Measurements from ENCODE around the gene SLC4A11.

The SLC4A11 gene

DNA sequence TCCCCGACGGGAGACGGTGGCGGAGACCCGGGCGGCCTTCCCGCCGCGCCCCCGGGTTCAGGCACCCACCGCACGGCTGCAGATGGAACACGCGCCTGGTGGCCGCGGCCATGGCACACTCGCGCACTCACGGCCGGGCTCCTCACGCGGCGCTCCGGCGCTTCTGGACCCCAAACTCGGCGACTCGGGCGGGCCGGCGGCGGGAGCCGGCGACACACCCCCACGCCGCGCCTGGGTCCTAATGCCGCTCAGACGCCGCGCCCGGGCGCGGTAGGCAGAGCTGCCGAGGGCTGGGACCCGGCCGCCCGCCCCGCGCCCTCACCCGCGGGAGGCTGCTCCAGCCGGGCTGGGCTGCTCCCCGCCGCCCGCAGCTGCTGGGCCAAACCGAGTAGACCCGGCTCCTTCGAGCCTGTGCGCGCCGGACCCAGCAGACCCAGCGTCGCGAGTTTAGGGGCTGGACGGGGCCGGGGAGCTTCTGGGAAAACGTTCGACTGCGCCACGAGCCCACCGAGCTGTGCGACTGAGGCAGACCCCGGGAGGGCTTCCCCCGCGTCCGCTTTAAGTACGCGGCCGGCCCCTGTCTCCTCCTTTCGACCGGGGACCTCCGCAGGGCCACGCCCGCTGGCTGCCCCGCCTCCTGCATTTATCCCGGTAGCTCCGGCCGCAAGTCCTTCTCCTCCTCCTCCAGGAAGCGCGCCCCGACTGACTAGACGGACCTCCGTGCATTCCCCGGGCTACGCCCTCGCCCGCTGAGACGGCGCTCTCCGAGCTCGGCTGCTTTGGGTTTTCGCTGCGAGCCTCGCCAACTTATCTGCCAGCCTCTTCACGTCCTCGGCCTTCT, at the start of gene SLC4A11:
SLC4A11 (minus strand) TSS at position 165 of the 841 bp plus-strand sequence; CDS start at position 112, 53 bp downstream.
- H3K27ac Mint-ChIP-seq = no peak within 1 kb of the TSS
- H3K9me3 Mint-ChIP-seq = no peaks in the 10 kb centered on the region
- H3K36me3 Mint-ChIP-seq (ENCODE audit: low read depth) = peaks cover 3% of the 10 kb centered on the region
- peaks cover 67% of the 10 kb centered on the region for H3K27me3 Mint-ChIP-seq (ENCODE audit: low read depth)
- peak within 1 kb of the TSS; percentile 92 for H3K4me3 Mint-ChIP-seq
- peaks cover 10% of the 10 kb centered on the region for H3K4me1 Mint-ChIP-seq (ENCODE audit: low read depth)

DNA sequence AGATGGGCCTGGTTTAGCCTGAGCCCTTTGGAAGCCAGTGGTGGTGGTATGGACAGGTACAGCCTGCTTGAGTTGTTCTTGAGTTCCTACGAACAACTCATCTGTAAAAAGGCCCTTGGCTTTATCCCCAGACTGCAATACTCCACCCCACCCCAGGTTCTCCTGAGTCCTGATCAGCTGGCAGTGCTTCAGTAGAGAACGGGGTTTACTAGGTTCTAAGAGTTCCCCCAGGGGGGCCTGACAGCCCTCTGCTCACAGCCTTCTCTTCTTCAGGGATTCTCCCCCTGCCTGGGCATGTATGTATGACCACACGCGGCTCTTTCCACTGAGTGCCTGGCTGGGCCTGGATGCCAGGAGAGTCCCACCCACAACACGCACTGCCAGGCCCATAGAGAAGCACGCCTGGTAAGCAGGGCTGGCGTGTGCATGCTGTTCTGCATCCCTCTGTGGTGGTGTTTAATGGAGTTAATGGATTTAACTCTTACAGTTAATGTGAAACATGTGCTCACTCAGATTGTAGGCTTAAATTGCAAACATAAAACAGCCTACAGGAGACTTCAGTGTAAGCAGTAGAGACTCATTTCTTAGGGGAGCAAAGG, 44.3 kb upstream of the SLC4A11 start:
- H3K36me3 Mint-ChIP-seq (ENCODE audit: low read depth) = no peaks in the 10 kb centered on the region
- no peaks in the 10 kb centered on the region for H3K27me3 Mint-ChIP-seq (ENCODE audit: low read depth)
- H3K4me3 Mint-ChIP-seq = no peak overlapping the region
- H3K27ac Mint-ChIP-seq = no peak overlapping the region
- no peaks in the 10 kb centered on the region for H3K9me3 Mint-ChIP-seq
- H3K4me1 Mint-ChIP-seq (ENCODE audit: low read depth) = no peaks in the 10 kb centered on the region

DNA sequence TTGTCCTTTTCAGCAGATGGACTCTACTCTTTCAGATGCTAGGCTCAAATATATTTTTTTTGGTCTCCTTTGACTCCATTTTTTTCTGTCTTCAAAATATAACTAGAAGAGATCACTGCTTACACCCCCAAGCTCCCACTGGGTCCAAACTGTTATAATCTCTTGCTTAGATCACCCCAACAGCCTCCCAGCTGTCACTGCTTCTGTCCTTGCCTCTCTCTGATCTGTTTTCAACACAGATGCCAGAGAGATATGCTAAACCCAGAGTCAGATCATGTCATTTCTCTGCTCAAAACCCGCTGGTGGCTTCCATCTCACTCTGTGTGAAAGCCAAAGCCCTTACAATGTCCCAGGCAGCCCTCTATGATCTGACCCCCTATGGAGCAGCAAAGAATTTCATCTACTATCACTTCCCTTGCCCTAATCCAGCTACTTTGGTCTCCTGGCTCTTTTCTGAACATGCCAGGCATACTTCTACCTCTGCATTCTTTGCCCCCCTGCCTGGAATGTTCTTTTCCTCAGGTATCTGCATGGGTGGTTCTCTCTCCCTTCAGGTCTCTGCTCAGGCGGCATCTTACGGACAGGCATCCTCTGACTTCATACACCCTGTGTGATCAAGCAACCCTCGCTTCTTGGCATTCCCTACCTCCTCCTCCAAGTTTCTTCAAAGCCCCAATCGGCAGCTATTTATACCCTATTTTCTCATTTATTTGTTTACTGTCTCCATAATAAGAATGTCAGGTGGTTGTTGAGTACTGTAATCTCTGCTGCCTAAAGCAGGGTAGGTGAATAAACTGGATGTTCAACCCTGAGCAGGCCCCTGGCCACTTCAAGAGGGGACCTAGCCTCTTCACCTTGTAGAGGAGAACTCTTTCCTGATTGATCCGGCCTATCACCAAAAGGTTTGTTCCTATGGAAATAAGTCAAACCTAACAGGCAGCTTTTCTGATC, 43.6 kb upstream of the SLC4A11 start:
- Mint-ChIP-seq H3K36me3 (ENCODE audit: low read depth) (no peaks in the 10 kb centered on the region), H3K27ac (no peak overlapping the region), H3K4me1 (ENCODE audit: low read depth) (no peaks in the 10 kb centered on the region), H3K4me3 (no peak overlapping the region), H3K9me3 (no peaks in the 10 kb centered on the region), H3K27me3 (ENCODE audit: low read depth) (no peaks in the 10 kb centered on the region)

DNA sequence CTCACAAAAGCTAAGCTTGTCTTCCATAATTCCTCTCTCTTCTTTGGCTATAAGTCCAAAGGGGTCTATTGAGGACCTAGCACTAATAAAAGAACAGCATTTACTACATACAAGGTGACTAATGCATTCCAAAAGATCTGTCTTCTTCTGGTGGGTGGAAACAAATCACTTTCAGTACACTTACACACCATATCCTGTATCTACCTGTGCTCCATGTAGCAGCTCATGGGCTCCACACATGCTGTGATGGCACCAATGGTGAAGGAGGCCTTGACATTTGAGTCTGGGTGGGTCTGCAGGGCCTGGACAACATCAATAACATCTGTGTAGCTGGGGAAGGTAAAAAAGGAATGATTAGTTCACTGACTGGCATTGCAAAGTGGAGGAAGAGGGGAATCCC, 42.4 kb upstream of the SLC4A11 start:
- Mint-ChIP-seq H3K27me3 (ENCODE audit: low read depth) (no peaks in the 10 kb centered on the region), H3K9me3 (no peaks in the 10 kb centered on the region), H3K36me3 (ENCODE audit: low read depth) (no peaks in the 10 kb centered on the region), H3K4me1 (ENCODE audit: low read depth) (no peaks in the 10 kb centered on the region), H3K4me3 (no peak overlapping the region), H3K27ac (no peak overlapping the region)

DNA sequence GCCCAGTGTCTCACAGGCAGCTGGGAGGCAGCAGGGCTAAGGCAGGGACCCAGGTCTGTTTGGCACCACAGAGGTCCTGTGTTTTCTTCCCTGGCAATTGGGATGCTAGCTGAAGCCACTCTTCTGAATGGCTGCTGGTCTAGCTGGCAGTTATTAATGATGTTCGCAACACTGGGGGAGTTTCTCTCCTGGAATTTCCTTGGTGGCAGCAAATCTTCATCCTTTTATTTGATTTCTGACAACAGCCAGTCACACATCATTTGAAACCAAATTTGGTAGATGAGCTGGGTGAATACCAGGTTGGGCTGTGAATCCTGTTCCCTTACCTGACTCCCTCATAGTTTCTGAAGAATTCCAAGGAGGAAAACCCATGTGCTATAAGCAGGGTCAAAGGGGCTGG, 40.8 kb upstream of the SLC4A11 start:
- no peak overlapping the region for H3K27ac Mint-ChIP-seq
- H3K4me3 Mint-ChIP-seq = no peak overlapping the region
- H3K4me1 Mint-ChIP-seq (ENCODE audit: low read depth) = no peaks in the 10 kb centered on the region
- no peaks in the 10 kb centered on the region for H3K9me3 Mint-ChIP-seq
- H3K27me3 Mint-ChIP-seq (ENCODE audit: low read depth) = no peaks in the 10 kb centered on the region
- no peaks in the 10 kb centered on the region for H3K36me3 Mint-ChIP-seq (ENCODE audit: low read depth)

DNA sequence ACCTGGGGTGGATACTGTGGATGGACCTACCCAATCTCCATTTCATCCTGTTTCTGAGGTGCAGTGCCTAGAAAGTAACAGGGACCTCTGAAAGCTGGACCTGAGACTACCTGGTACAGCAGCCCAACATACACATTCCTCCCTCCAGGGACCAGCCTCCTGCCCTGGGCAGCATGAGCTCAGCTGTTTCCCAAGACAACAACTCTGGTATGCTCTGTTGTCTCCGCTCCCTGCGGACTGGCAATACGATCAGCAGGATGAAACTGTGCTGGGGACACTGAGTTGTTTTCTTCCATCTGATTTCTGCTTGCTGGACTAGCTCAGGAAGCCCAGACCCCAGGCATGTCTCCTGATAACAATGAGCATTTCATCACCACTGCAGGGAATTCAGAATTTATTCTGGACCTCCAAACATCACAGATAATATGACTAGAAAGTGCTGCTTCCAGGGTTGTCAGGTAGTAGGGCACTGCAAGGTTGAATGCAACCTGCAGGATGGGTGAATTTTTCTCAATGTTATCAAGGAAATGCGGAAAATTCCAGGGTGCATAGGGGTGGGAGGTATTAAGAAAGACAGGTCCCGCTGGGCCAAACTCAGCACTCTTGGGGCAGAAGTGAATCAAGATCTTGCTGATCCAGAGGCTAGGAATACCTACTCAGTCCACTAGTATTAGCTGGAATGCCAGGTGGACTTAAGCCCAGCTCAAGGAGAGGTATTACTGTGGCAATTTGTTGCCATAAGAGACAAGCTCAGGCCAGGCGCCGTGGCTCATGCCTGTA, 38.9 kb upstream of the SLC4A11 start:
- no peaks in the 10 kb centered on the region for H3K27me3 Mint-ChIP-seq (ENCODE audit: low read depth)
- H3K36me3 Mint-ChIP-seq (ENCODE audit: low read depth) = no peaks in the 10 kb centered on the region
- H3K4me1 Mint-ChIP-seq (ENCODE audit: low read depth) = no peaks in the 10 kb centered on the region
- no peak overlapping the region for H3K27ac Mint-ChIP-seq
- no peaks in the 10 kb centered on the region for H3K9me3 Mint-ChIP-seq
- no peak overlapping the region for H3K4me3 Mint-ChIP-seq

DNA sequence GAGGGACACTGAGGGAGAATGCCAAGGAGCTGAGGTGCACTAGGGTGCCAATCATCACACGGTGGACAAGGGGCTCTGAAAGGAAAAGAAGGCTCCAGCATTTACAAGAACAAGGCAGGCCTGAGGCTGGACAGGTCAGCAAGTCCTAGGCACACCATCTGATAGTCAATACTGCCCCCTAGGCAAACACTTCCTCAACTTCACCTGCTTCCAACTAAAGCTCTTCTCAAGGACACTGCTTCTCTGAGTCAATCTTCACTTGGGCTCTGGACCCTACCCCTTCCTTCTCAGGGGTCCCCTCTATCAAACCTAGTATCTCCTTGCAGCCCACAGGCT, 37.7 kb upstream of the SLC4A11 start:
- H3K27ac Mint-ChIP-seq = no peak overlapping the region
- H3K4me1 Mint-ChIP-seq (ENCODE audit: low read depth) = no peaks in the 10 kb centered on the region
- H3K27me3 Mint-ChIP-seq (ENCODE audit: low read depth) = no peaks in the 10 kb centered on the region
- H3K36me3 Mint-ChIP-seq (ENCODE audit: low read depth) = no peaks in the 10 kb centered on the region
- no peak overlapping the region for H3K4me3 Mint-ChIP-seq
- H3K9me3 Mint-ChIP-seq = no peaks in the 10 kb centered on the region

DNA sequence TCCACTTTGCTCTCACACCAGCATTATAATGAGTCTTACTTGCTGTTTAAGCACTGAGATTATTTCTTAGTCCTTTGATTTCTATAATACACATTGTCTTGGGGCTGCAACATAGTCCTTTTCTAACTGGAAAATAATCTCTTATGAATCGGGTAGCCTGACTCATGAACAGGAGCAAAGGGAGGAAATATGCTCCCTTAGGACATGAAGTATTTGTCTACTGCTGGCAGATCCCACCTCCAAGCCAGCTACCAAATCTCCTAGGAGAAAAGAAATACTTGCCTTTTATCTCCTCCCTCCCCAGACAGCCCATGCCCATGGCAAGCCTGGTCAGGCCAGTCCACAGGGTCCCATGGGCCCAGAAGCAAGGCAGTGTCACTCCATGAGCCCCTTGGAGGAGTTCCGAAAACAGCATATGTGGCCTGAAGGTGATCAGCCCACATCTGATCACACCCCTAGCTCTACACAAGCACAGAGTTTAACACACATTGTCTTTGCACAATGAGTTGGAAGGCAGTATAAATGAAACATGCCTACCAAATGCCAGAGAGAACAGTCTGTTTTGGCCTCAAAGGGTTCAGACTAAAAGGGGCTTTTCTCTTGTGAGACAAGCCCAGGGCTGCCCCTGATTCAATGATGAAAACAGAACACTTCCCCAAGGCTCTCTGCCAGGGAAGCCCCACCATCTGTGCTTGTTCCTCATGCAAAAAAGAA, 37.1 kb upstream of the SLC4A11 start:
- H3K9me3 Mint-ChIP-seq = no peaks in the 10 kb centered on the region
- no peak overlapping the region for H3K27ac Mint-ChIP-seq
- no peaks in the 10 kb centered on the region for H3K27me3 Mint-ChIP-seq (ENCODE audit: low read depth)
- H3K36me3 Mint-ChIP-seq (ENCODE audit: low read depth) = no peaks in the 10 kb centered on the region
- H3K4me1 Mint-ChIP-seq (ENCODE audit: low read depth) = no peaks in the 10 kb centered on the region
- no peak overlapping the region for H3K4me3 Mint-ChIP-seq

DNA sequence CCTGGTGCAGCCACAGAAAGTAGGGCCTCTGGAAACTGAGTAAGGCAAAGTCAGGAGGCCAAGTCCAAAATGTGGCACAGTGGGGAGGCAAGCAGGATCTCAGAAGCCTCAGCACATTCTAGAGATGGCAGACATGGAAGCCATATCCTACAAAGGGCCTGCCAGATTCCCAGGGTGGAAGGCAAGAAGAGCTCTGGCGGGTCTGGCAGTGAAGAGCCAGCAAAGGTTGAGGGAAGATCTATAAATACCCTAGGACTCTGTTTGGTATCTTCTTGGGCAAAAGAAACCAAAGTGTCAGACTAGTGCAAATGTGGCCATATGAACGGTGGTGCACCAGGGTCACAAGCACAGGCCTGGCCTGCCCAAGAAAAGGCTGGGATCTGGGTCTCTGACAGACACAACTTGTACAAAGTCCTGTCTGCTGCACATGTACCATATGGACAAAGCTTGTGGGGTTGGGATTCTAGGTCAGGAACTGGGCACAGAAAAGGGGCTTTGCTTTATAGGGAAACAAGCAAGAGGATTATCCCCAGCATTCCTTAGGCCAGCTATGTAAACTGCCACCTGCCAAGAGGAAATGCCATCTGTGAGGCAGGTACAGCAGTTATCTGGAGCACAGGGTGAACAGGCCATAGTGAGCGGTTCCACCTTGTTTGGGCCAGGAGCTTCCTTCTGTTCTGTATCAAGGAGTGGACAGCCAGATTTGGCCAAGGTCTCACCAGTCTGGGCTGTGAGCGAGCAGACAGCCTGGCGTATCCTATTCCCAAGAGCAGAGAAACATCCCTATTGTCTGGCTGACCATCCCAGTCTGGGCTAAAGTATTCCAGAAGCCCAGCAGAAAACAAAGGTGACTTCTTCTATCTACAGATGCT, 36.3 kb upstream of the SLC4A11 start:
- no peak overlapping the region for H3K27ac Mint-ChIP-seq
- H3K27me3 Mint-ChIP-seq (ENCODE audit: low read depth) = no peaks in the 10 kb centered on the region
- no peaks in the 10 kb centered on the region for H3K36me3 Mint-ChIP-seq (ENCODE audit: low read depth)
- no peak overlapping the region for H3K4me3 Mint-ChIP-seq
- H3K4me1 Mint-ChIP-seq (ENCODE audit: low read depth) = no peaks in the 10 kb centered on the region
- no peaks in the 10 kb centered on the region for H3K9me3 Mint-ChIP-seq

DNA sequence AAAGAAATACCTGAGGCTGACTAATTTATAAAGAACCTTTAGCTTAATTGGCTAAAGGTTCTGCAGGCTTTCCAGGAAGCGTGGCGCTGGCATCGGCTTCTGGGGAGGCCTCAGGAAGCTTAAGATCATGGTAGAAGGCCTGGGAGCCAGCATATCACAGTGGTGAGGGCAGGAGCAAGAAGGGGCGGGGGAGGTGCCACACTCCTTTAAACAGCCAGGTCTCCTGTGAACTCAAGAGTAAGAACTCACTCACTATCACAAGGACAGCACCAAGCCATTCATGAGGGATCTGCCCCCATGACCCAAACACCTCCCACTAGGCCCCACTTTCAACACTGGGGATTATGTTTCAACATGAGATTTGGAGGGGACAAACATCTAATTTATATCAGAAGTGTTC, 34.4 kb upstream of the SLC4A11 start:
- no peaks in the 10 kb centered on the region for H3K36me3 Mint-ChIP-seq (ENCODE audit: low read depth)

DNA sequence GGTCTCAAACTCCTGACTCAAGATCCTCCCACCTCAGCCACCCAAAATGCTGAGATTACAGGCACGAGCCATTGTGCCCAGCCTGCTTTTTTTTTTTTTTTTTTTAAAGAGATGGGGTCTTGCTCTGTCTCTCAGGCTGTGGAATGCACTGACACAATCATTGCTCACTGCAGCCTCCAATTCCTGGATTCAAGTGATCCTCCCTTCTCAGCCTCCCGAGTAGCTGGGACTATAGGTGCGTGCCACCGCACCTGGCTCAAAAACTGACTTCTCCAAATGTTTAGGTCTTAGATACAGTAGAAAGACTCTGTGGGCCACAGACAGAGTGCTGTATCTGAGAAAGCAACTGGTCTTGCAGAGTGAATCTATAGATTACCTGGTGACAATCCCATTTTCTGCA, 31.1 kb upstream of the SLC4A11 start:
- Mint-ChIP-seq H3K4me1 (ENCODE audit: low read depth) (no peaks in the 10 kb centered on the region), H3K9me3 (no peaks in the 10 kb centered on the region)

More for the DNA sequence above, 34.4 kb upstream of the SLC4A11 start:
- Mint-ChIP-seq H3K27ac (no peak overlapping the region), H3K4me3 (no peak overlapping the region), H3K4me1 (ENCODE audit: low read depth) (no peaks in the 10 kb centered on the region), H3K9me3 (no peaks in the 10 kb centered on the region), H3K27me3 (ENCODE audit: low read depth) (no peaks in the 10 kb centered on the region)

DNA sequence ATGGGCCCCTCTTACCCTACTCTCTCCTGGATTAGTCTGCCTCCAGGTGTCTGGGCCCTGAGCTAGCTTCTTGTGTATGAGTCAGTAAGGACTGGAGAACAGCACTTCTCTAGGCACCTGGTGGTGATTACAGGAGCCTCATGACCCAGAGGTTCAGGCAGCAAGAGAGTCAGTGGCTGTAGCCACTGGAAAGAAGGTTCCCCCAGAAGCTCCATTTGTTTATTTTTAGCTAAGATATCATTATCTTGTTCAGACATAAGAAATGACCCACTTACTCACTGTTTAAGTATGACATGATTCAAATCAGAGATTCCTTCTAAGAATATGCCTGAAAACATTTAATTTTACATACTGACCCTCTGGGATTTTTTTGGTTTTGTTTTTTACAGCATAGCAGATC, 23.6 kb upstream of the SLC4A11 start:
- Mint-ChIP-seq H3K27me3 (ENCODE audit: low read depth) (no peaks in the 10 kb centered on the region), H3K36me3 (ENCODE audit: low read depth) (no peaks in the 10 kb centered on the region), H3K27ac (no peak overlapping the region), H3K4me1 (ENCODE audit: low read depth) (no peaks in the 10 kb centered on the region), H3K9me3 (no peaks in the 10 kb centered on the region), H3K4me3 (no peak overlapping the region)

More for the DNA sequence above, 31.1 kb upstream of the SLC4A11 start:
- H3K27me3 Mint-ChIP-seq (ENCODE audit: low read depth) = no peaks in the 10 kb centered on the region
- H3K4me3 Mint-ChIP-seq = no peak overlapping the region
- H3K36me3 Mint-ChIP-seq (ENCODE audit: low read depth) = no peaks in the 10 kb centered on the region
- no peak overlapping the region for H3K27ac Mint-ChIP-seq

DNA sequence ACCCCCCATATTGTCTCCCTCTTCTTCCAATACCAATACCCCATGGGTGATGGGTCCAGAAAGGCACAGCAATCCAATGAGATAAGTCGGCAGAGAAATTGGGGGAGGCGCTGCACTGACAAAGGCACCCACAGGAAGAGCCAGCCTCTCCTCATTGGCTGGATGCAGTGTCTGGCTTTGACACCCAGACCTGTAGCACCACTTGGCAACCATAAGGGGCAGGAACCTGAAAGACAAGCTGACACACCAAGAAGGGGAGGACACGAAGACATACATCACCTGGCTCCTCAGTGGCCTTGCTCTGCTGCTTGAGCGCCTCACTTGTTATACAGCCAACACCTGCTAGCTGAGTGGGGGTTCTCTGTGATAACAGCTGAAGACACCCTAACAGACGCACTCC, 19.4 kb upstream of the SLC4A11 start:
- H3K27ac Mint-ChIP-seq = no peak overlapping the region
- no peaks in the 10 kb centered on the region for H3K27me3 Mint-ChIP-seq (ENCODE audit: low read depth)
- H3K36me3 Mint-ChIP-seq (ENCODE audit: low read depth) = peaks cover 1% of the 10 kb centered on the region
- H3K4me1 Mint-ChIP-seq (ENCODE audit: low read depth) = no peaks in the 10 kb centered on the region
- no peaks in the 10 kb centered on the region for H3K9me3 Mint-ChIP-seq
- no peak overlapping the region for H3K4me3 Mint-ChIP-seq
